Measurements from ENCODE around the gene SYCP2L. TPM values are rescaled to one million over a fixed set of nuclear protein-coding genes. Genes with fewer than 3 reads are reported as not detected.

SYCP2L gene
- total and polyA plus RNA-seq, 9 of the 15 experiments (the other 6 are each of a cell fraction or from before 2014, with no cell fraction given) = 12.4 to 46.9 (median 22.0) TPM

DNA sequence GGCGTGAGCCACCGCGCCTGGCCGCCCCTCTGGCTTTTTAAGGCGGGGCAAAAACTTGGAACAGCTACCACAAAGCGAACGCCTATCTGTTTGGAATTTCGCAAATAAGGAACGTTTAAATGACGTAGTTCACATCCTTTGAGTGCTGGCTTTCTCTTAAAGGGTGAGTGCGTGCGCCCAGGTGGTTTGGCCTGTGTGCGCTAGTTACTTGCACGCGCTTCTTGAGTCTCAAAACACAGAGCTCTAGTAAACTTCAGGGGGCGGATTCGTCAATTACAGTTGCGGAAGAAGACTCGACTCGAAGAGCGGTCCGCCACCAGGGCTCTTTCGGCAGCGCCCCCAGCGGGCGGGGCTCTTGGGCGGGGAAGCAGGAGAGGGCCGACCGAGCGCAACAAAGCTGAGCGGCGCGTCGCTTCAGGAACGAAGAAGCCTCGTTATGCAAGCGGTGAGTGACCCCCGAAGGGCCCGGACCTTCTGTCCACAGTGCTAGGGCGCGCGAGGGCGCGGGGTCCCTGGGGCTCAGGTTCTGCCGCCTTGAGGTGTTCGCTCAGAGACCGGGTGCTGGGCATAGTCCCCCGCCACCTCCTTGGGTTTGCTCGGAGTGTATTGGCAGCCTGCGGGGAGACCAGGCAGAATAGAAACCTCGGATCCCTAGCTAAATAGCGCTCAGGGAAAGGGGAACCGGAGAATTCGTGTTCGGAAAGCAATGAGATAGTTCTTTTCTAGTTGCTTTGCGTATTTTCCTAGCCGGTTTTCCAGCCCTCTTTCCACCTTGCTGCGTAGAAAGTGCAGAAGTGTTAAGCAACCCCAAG is at the start of gene SYCP2L (continued):
- TF ChIP-seq MTA1 (IDR thresholded peaks at IDR 0.05; ENCODE audit: borderline replicate concordance) (peak; percentile 71; the same call in 1 of the 2 replicates), MTA2 (IDR thresholded peaks at IDR 0.05; ENCODE audit: low read depth) (no peak), HNRNPL (IDR thresholded peaks at IDR 0.05; ENCODE audit: low read depth, low read length) (no peak), ZNF253 (CRISPR knock-in tag; conservative IDR thresholded peaks at IDR 0.05) (no peak), EWSR1 (IDR thresholded peaks at IDR 0.05; ENCODE audit: borderline replicate concordance, low read depth, partially characterized antibody) (no peak), CREM (IDR thresholded peaks at IDR 0.05; ENCODE audit: low read depth) (peak; percentile 59), ZFPM2 (CRISPR knock-in tag; IDR thresholded peaks at IDR 0.05) (no peak), MAFK (IDR thresholded peaks at IDR 0.05; ENCODE audit: low read length) (peak; percentile 1; the same call in 1 of the 2 replicates)
- TF ChIP-seq, protein P1, sequence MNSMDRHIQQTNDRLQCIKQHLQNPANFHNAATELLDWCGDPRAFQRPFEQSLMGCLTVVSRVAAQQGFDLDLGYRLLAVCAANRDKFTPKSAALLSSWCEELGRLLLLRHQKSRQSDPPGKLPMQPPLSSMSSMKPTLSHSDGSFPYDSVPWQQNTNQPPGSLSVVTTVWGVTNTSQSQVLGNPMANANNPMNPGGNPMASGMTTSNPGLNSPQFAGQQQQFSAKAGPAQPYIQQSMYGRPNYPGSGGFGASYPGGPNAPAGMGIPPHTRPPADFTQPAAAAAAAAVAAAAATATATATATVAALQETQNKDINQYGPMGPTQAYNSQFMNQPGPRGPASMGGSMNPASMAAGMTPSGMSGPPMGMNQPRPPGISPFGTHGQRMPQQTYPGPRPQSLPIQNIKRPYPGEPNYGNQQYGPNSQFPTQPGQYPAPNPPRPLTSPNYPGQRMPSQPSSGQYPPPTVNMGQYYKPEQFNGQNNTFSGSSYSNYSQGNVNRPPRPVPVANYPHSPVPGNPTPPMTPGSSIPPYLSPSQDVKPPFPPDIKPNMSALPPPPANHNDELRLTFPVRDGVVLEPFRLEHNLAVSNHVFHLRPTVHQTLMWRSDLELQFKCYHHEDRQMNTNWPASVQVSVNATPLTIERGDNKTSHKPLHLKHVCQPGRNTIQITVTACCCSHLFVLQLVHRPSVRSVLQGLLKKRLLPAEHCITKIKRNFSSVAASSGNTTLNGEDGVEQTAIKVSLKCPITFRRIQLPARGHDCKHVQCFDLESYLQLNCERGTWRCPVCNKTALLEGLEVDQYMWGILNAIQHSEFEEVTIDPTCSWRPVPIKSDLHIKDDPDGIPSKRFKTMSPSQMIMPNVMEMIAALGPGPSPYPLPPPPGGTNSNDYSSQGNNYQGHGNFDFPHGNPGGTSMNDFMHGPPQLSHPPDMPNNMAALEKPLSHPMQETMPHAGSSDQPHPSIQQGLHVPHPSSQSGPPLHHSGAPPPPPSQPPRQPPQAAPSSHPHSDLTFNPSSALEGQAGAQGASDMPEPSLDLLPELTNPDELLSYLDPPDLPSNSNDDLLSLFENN (IDR thresholded peaks at IDR 0.05; ENCODE audit: low read depth in 2 of 2, low read length in 2 of 2) = peak in 1 of 2 experiments; percentile 59; a peak in 2 of 4 replicates
- TF ChIP-seq, protein P2, sequence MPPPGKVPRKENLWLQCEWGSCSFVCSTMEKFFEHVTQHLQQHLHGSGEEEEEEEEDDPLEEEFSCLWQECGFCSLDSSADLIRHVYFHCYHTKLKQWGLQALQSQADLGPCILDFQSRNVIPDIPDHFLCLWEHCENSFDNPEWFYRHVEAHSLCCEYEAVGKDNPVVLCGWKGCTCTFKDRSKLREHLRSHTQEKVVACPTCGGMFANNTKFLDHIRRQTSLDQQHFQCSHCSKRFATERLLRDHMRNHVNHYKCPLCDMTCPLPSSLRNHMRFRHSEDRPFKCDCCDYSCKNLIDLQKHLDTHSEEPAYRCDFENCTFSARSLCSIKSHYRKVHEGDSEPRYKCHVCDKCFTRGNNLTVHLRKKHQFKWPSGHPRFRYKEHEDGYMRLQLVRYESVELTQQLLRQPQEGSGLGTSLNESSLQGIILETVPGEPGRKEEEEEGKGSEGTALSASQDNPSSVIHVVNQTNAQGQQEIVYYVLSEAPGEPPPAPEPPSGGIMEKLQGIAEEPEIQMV (tag; conservative IDR thresholded peaks at IDR 0.05; ENCODE audit: low read depth) = 0 out of 2 replicates have a peak, but pooled peaks have one; percentile 46
- TF ChIP-seq, protein P3, sequence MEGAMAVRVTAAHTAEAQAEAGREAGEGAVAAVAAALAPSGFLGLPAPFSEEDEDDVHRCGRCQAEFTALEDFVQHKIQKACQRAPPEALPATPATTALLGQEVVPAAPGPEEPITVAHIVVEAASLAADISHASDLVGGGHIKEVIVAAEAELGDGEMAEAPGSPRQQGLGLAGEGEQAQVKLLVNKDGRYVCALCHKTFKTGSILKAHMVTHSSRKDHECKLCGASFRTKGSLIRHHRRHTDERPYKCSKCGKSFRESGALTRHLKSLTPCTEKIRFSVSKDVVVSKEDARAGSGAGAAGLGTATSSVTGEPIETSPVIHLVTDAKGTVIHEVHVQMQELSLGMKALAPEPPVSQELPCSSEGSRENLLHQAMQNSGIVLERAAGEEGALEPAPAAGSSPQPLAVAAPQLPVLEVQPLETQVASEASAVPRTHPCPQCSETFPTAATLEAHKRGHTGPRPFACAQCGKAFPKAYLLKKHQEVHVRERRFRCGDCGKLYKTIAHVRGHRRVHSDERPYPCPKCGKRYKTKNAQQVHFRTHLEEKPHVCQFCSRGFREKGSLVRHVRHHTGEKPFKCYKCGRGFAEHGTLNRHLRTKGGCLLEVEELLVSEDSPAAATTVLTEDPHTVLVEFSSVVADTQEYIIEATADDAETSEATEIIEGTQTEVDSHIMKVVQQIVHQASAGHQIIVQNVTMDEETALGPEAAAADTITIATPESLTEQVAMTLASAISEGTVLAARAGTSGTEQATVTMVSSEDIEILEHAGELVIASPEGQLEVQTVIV (CRISPR knock-in tag; IDR thresholded peaks at IDR 0.05; ENCODE audit: borderline replicate concordance) = no peak
